ENCODE results near the gene USH1G.
A peak's percentile ranks its signal among the peaks of the same experiment; 100 is the strongest.
"Not testable (repeated sequence)": the region's sequence is repeated elsewhere in the genome, so short reads cannot be mapped to it uniquely, and the experiment has no call there.

USH1G gene

GRCh38 chr17:74878658-74879057 lies 44.4 kb downstream of the USH1G start:
- Mint-ChIP-seq H3K27ac (no peak overlapping the region), H3K9me3 (no peaks in the 10 kb centered on the region), H3K27me3 (no peaks in the 10 kb centered on the region), H3K4me1 (peaks cover 4% of the 10 kb centered on the region), H3K4me3 (no peak overlapping the region), H3K36me3 (no peaks in the 10 kb centered on the region)

- Mint-ChIP-seq H3K4me3 (no peak overlapping the region), H3K36me3 (no peaks in the 10 kb centered on the region), H3K27ac (no peak overlapping the region), H3K9me3 (no peaks in the 10 kb centered on the region), H3K27me3 (no peaks in the 10 kb centered on the region), H3K4me1 (peaks cover 4% of the 10 kb centered on the region)
These were observed 45.2 kb downstream of the USH1G start for GRCh38 chr17:74877592-74878548.

- Mint-ChIP-seq H3K27ac (no peak overlapping the region), H3K36me3 (no peaks in the 10 kb centered on the region), H3K9me3 (no peaks in the 10 kb centered on the region), H3K4me1 (peaks cover 17% of the 10 kb centered on the region), H3K4me3 (no peak overlapping the region), H3K27me3 (no peaks in the 10 kb centered on the region)
These were observed 47.0 kb downstream of the USH1G start for GRCh38 chr17:74875977-74876593.

- peak overlapping the region; percentile 1 for H3K4me3 Mint-ChIP-seq
These were observed 47.7 kb downstream of the USH1G start for GRCh38 chr17:74875155-74875976.

GRCh38 chr17:74874615-74875037 lies 48.4 kb downstream of the USH1G start:
- no peaks in the 10 kb centered on the region for H3K36me3 Mint-ChIP-seq
- no peaks in the 10 kb centered on the region for H3K9me3 Mint-ChIP-seq
- no peak overlapping the region for H3K27ac Mint-ChIP-seq
- peak overlapping the region; percentile 90 for H3K4me3 Mint-ChIP-seq
- peaks cover 17% of the 10 kb centered on the region for H3K4me1 Mint-ChIP-seq
- no peaks in the 10 kb centered on the region for H3K27me3 Mint-ChIP-seq

More at GRCh38 chr17:74875155-74875976, 47.7 kb downstream of the USH1G start:
- no peak overlapping the region for H3K27ac Mint-ChIP-seq
- no peaks in the 10 kb centered on the region for H3K36me3 Mint-ChIP-seq
- peaks cover 17% of the 10 kb centered on the region for H3K4me1 Mint-ChIP-seq
- no peaks in the 10 kb centered on the region for H3K9me3 Mint-ChIP-seq
- no peaks in the 10 kb centered on the region for H3K27me3 Mint-ChIP-seq

- H3K4me3 Mint-ChIP-seq, result peak overlapping the region; percentile 90
- H3K36me3 Mint-ChIP-seq, result no peaks in the 10 kb centered on the region
- peaks cover 17% of the 10 kb centered on the region for H3K4me1 Mint-ChIP-seq
- no peaks in the 10 kb centered on the region for H3K27me3 Mint-ChIP-seq
- no peaks in the 10 kb centered on the region for H3K9me3 Mint-ChIP-seq
- H3K27ac Mint-ChIP-seq, result peak overlapping the region; percentile 96
These were observed 49.0 kb downstream of the USH1G start for GRCh38 chr17:74873874-74874614.

- H3K4me1 Mint-ChIP-seq, result peaks cover 17% of the 10 kb centered on the region
- H3K4me3 Mint-ChIP-seq, result peak overlapping the region; percentile 90
- H3K27me3 Mint-ChIP-seq, result no peaks in the 10 kb centered on the region
- peak overlapping the region; percentile 96 for H3K27ac Mint-ChIP-seq
- no peaks in the 10 kb centered on the region for H3K9me3 Mint-ChIP-seq
- no peaks in the 10 kb centered on the region for H3K36me3 Mint-ChIP-seq
These were observed 49.8 kb downstream of the USH1G start for GRCh38 chr17:74873037-74873873.

- Mint-ChIP-seq H3K4me1 (peaks cover 17% of the 10 kb centered on the region), H3K4me3 (peak within 1 kb of the TSS; percentile 90), H3K27me3 (no peaks in the 10 kb centered on the region), H3K9me3 (no peaks in the 10 kb centered on the region), H3K36me3 (no peaks in the 10 kb centered on the region), H3K27ac (peak within 1 kb of the TSS; percentile 96)
These were observed 50.6 kb downstream of the USH1G start, which contains the start of gene FDXR for GRCh38 chr17:74872313-74873036. TSS of gene FDXR (minus strand) at chr17:74872994. CDS start at chr17:74872944, 50 bp downstream.

- H3K36me3 Mint-ChIP-seq, result no peaks in the 10 kb centered on the region
- H3K27ac Mint-ChIP-seq, result peak overlapping the region; percentile 5
- H3K4me3 Mint-ChIP-seq, result peak overlapping the region; percentile 81
- H3K9me3 Mint-ChIP-seq, result no peaks in the 10 kb centered on the region
- H3K4me1 Mint-ChIP-seq, result peaks cover 17% of the 10 kb centered on the region
- H3K27me3 Mint-ChIP-seq, result no peaks in the 10 kb centered on the region
These were observed 51.5 kb downstream of the USH1G start for GRCh38 chr17:74871356-74872076.

- H3K27ac Mint-ChIP-seq, result no peak overlapping the region
- H3K4me3 Mint-ChIP-seq, result no peak overlapping the region
- no peaks in the 10 kb centered on the region for H3K9me3 Mint-ChIP-seq
- H3K4me1 Mint-ChIP-seq, result peaks cover 17% of the 10 kb centered on the region
- H3K36me3 Mint-ChIP-seq, result no peaks in the 10 kb centered on the region
- H3K27me3 Mint-ChIP-seq, result no peaks in the 10 kb centered on the region
These were observed 52.5 kb downstream of the USH1G start for GRCh38 chr17:74870512-74870911.

- not testable (repeated sequence) for H3K27me3 Mint-ChIP-seq, H3K27ac Mint-ChIP-seq, H3K36me3 Mint-ChIP-seq, H3K9me3 Mint-ChIP-seq, H3K4me3 Mint-ChIP-seq
- peaks cover 17% of the 10 kb centered on the region for H3K4me1 Mint-ChIP-seq
These were observed 53.0 kb downstream of the USH1G start for GRCh38 chr17:74870028-74870427.

GRCh38 chr17:74868908-74869255 lies 54.2 kb downstream of the USH1G start:
- Mint-ChIP-seq H3K36me3 (no peaks in the 10 kb centered on the region), H3K27me3 (no peaks in the 10 kb centered on the region), H3K4me1 (peaks cover 19% of the 10 kb centered on the region), H3K4me3 (no peak overlapping the region), H3K9me3 (no peaks in the 10 kb centered on the region), H3K27ac (no peak overlapping the region)

- Mint-ChIP-seq H3K36me3 (no peaks in the 10 kb centered on the region), H3K27me3 (no peaks in the 10 kb centered on the region), H3K9me3 (no peaks in the 10 kb centered on the region), H3K4me3 (no peak overlapping the region), H3K27ac (no peak overlapping the region), H3K4me1 (peaks cover 17% of the 10 kb centered on the region)
These were observed 54.7 kb downstream of the USH1G start for GRCh38 chr17:74868251-74868907.
